ENCODE measurements around the gene SMC3. TPM values are rescaled to one million over a fixed set of nuclear protein-coding genes. Genes with fewer than 3 reads are reported as not detected.

Gene SMC3
- total and polyA plus RNA-seq, 2 of the 4 experiments (the other 2 are of a cell fraction): 15.0 to 15.2 TPM

- no peaks in the 10 kb centered on the region for H3K36me3 ChIP-seq (ENCODE audit: control insufficient read depth, insufficient read depth, low read length)
- no peak overlapping the region for H2BK5ac ChIP-seq (ENCODE audit: low read depth, low read length, poor library complexity, severe bottlenecking)
- H2BK20ac ChIP-seq (ENCODE audit: low read depth, low read length): no peak overlapping the region
- H3K9me3 ChIP-seq (ENCODE audit: control insufficient read depth, insufficient read depth, low read length): no peaks in the 10 kb centered on the region
- WGBS, 2 experiments (ENCODE audit: extremely low coverage in 2 of 2, insufficient read length in 1 of 2): no CpG with 5 or more reads among the region's 2 CpGs
- H3K27ac ChIP-seq (ENCODE audit: insufficient read depth, low read length): no peak overlapping the region
- no peak overlapping the region for H2AFZ ChIP-seq (replicated peaks; ENCODE audit: low read length, poor library complexity)
- in situ Hi-C loops (cut with MboI; ENCODE audit: low sequenced_read_pairs): no loop called here
- H2BK120ac ChIP-seq (ENCODE audit: low read depth, low read length): 0 out of 2 replicates have a peak overlapping the region, but pooled peaks have one; percentile 30
- POLR2A ChIA-PET (ENCODE audit: unreplicated experiment): no interaction called here
- H4K5ac ChIP-seq (ENCODE audit: low read depth, low read length): no peak overlapping the region
- no peaks in the 10 kb centered on the region for H4K20me1 ChIP-seq (ENCODE audit: insufficient read depth, low read length)
- H4K8ac ChIP-seq (ENCODE audit: low read depth in 2 of 2, low read length in 2 of 2): no peak overlapping the region
- TF ChIP-seq RCOR1 (IDR thresholded peaks at IDR 0.05; ENCODE audit: insufficient replicate concordance, low read length) (no peak), POLR2A (IDR thresholded peaks at IDR 0.05; ENCODE audit: low read depth, low read length) (no peak), CHD1 (IDR thresholded peaks at IDR 0.05; ENCODE audit: low read depth, low read length) (no peak), RFX5 (IDR thresholded peaks at IDR 0.05; ENCODE audit: low read depth, low read length) (no peak), FOS (IDR thresholded peaks at IDR 0.05; ENCODE audit: low read depth, low read length) (no peak), BHLHE40 (IDR thresholded peaks at IDR 0.05; ENCODE audit: low read depth, low read length) (no peak), RAD21 (IDR thresholded peaks at IDR 0.05; ENCODE audit: low read length) (no peak), ELK1 (IDR thresholded peaks at IDR 0.05; ENCODE audit: borderline replicate concordance, low read depth, low read length) (no peak), CEBPB (IDR thresholded peaks at IDR 0.05; ENCODE audit: low read depth, low read length) (no peak), MXI1 (IDR thresholded peaks at IDR 0.05; ENCODE audit: borderline replicate concordance, low read depth, low read length) (no peak), MAFK (IDR thresholded peaks at IDR 0.05; ENCODE audit: low read depth, low read length) (no peak), NFE2L2 (IDR thresholded peaks at IDR 0.05; ENCODE audit: low read depth, low read length) (no peak), MAZ (IDR thresholded peaks at IDR 0.05; ENCODE audit: borderline replicate concordance, low read depth, low read length) (no peak), SMC3 (IDR thresholded peaks at IDR 0.05; ENCODE audit: low read depth, low read length) (no peak)
- no peak overlapping the region for H3K23ac ChIP-seq (ENCODE audit: low read depth, low read length)
- no peak overlapping the region for H3K9ac ChIP-seq (ENCODE audit: low read depth, low read length)
- intact Hi-C loops (cut with micrococcal nuclease): no loop called here
- H2AK9ac ChIP-seq (replicated peaks; ENCODE audit: low read depth, low read length, poor library complexity): peak overlapping the region; percentile 35
- dilution Hi-C loops (cut with HindIII; ENCODE audit: low sequenced_read_pairs, unreplicated experiment): no loop called here
- H4K91ac ChIP-seq (ENCODE audit: insufficient read depth, low read depth, low read length): no peak overlapping the region
- ATAC-seq (ENCODE audit: low read depth) (no peak), DNase-seq (no peak)
- H3K18ac ChIP-seq (ENCODE audit: low read depth, low read length): no peak overlapping the region
- H2AK5ac ChIP-seq (ENCODE audit: low read depth, low read length): peak overlapping the region; percentile 75; the same call in 1 of the 2 replicates
- BruUV-seq (replicated peaks): no TSS peak
- H3K56ac ChIP-seq (ENCODE audit: extremely low read depth, insufficient read depth, low read length): no peak overlapping the region
- 0 out of 2 replicates have a peak overlapping the region, but pooled peaks have one; percentile 60 for H3K4ac ChIP-seq (ENCODE audit: low read depth, low read length)
- peaks cover 9% of the 10 kb centered on the region for H3K4me1 ChIP-seq (ENCODE audit: control insufficient read depth, insufficient read depth, low read length)
- H3K27me3 ChIP-seq (ENCODE audit: control insufficient read depth, insufficient read depth, low read length): no peaks in the 10 kb centered on the region
- H3K4me2 ChIP-seq (ENCODE audit: low read depth, low read length): no peak overlapping the region
- H2BK15ac ChIP-seq (ENCODE audit: low read depth, low read length): 0 out of 3 replicates have a peak overlapping the region, but pooled peaks have one; percentile 7
- H3K4me3 ChIP-seq (ENCODE audit: insufficient read depth, low read depth, low read length): no peak overlapping the region
- CTCF ChIA-PET: no interaction called here
- no peak overlapping the region for H3K14ac ChIP-seq (replicated peaks; ENCODE audit: low read depth, low read length)
- peaks cover 16% of the 10 kb centered on the region for H3K9me1 ChIP-seq (ENCODE audit: insufficient read depth, low read length)
- peaks cover 0 to 8% of the 10 kb centered on the region in 2 experiments; a peak in 2 of 4 replicates for H3K79me1 ChIP-seq (ENCODE audit: low read depth in 1 of 2, low read length in 2 of 2)
These were observed 32.9 kb upstream of the SMC3 start for GRCh38 chr10:110534571-110534970.
